ENCODE measurements around the gene NCK1.

NCK1 gene

GRCh38 chr3:136904746-136905145 lies 42.7 kb downstream of the NCK1 start:
- DNase-seq (ENCODE audit: low read depth, low spot score), result no peak
- H3K27ac ChIP-seq, result no peak overlapping the region

- DNase-seq (ENCODE audit: low read depth, low spot score), result no peak
- no peak overlapping the region for H3K27ac ChIP-seq
These were observed 43.5 kb downstream of the NCK1 start for GRCh38 chr3:136905549-136905948.

- no peak for DNase-seq (ENCODE audit: low read depth, low spot score)
These were observed 44.7 kb downstream of the NCK1 start for GRCh38 chr3:136906725-136907124.

GRCh38 chr3:136908297-136908696 lies 46.3 kb downstream of the NCK1 start:
- no peak overlapping the region for H3K27ac ChIP-seq
- DNase-seq (ENCODE audit: low read depth, low spot score), result no peak

More at GRCh38 chr3:136906725-136907124, 44.7 kb downstream of the NCK1 start:
- H3K27ac ChIP-seq, result no peak overlapping the region

- no peak for DNase-seq (ENCODE audit: low read depth, low spot score)
- no peak overlapping the region for H3K27ac ChIP-seq
These were observed 47.2 kb downstream of the NCK1 start for GRCh38 chr3:136909187-136909586.

GRCh38 chr3:136910697-136911096 lies 48.7 kb downstream of the NCK1 start:
- DNase-seq (ENCODE audit: low read depth, low spot score), result no peak
- H3K27ac ChIP-seq, result no peak overlapping the region

GRCh38 chr3:136913168-136913567 lies 51.2 kb downstream of the NCK1 start:
- DNase-seq (ENCODE audit: low read depth, low spot score), result no peak
- H3K27ac ChIP-seq, result no peak overlapping the region

GRCh38 chr3:136914739-136915138 lies 52.7 kb downstream of the NCK1 start:
- H3K27ac ChIP-seq, result no peak overlapping the region
- DNase-seq (ENCODE audit: low read depth, low spot score), result no peak

- H3K27ac ChIP-seq, result peak overlapping the region; percentile 12
- DNase-seq (ENCODE audit: low read depth, low spot score), result no peak
These were observed 54.2 kb downstream of the NCK1 start for GRCh38 chr3:136916223-136916622.

GRCh38 chr3:136919799-136920580 lies 58.0 kb downstream of the NCK1 start:
- DNase-seq (ENCODE audit: low read depth, low spot score), result no peak
- peak overlapping the region; percentile 38 for H3K27ac ChIP-seq

- no peak for DNase-seq (ENCODE audit: low read depth, low spot score)
- H3K27ac ChIP-seq, result no peak overlapping the region
These were observed 59.0 kb downstream of the NCK1 start for GRCh38 chr3:136920904-136921611.

GRCh38 chr3:136925425-136926190 lies 63.6 kb downstream of the NCK1 start:
- no peak overlapping the region for H3K27ac ChIP-seq
- DNase-seq (ENCODE audit: low read depth, low spot score), result no peak

- no peak for DNase-seq (ENCODE audit: low read depth, low spot score)
These were observed 66.2 kb downstream of the NCK1 start for GRCh38 chr3:136928240-136928639.

GRCh38 chr3:136929977-136930670 lies 68.1 kb downstream of the NCK1 start:
- DNase-seq (ENCODE audit: low read depth, low spot score), result no peak
- peak overlapping the region; percentile 77 for H3K27ac ChIP-seq

More at GRCh38 chr3:136928240-136928639, 66.2 kb downstream of the NCK1 start:
- H3K27ac ChIP-seq, result peak overlapping the region; percentile 77

GRCh38 chr3:136931606-136932005 lies 69.6 kb downstream of the NCK1 start:
- H3K27ac ChIP-seq, result peak overlapping the region; percentile 77
- no peak for DNase-seq (ENCODE audit: low read depth, low spot score)

GRCh38 chr3:136932523-136932922 lies 70.5 kb downstream of the NCK1 start:
- peak; percentile 31 for DNase-seq (ENCODE audit: low read depth, low spot score)
- peak overlapping the region; percentile 77 for H3K27ac ChIP-seq

- DNase-seq (ENCODE audit: low read depth, low spot score), result no peak
- peak overlapping the region; percentile 77 for H3K27ac ChIP-seq
These were observed 71.2 kb downstream of the NCK1 start for GRCh38 chr3:136932978-136933772.

- H3K27ac ChIP-seq, result no peak overlapping the region
- DNase-seq (ENCODE audit: low read depth, low spot score), result no peak
These were observed 75.2 kb downstream of the NCK1 start for GRCh38 chr3:136937175-136937574.

- peak overlapping the region; percentile 14 for H3K27ac ChIP-seq
- no peak for DNase-seq (ENCODE audit: low read depth, low spot score)
These were observed 75.8 kb downstream of the NCK1 start for GRCh38 chr3:136937851-136938250.

Measured in epithelial cell of prostate (primary cell).